Parathyroid adenoma (tissue), 2 donors: Measurements from ENCODE around the gene SHC3.

Source experiments
- H2AFZ ChIP-seq: fragments of 300-600 bp; sonication (generic); one replicate; pipeline ENCODE4 v1.7.0; 2017; ENCODE audit warnings: antibody characterized with exemption, mild to moderate bottlenecking
- H3K27ac ChIP-seq: fragments of 300-600 bp; sonication (generic); one replicate; pipeline ENCODE4 v1.7.0; 2017
- H3K27me3 ChIP-seq: fragments of 300-600 bp; sonication (generic); one replicate; pipeline ENCODE4 v1.7.0; 2017; ENCODE audit warnings: low read length; ENCODE audit not compliant: control insufficient read depth, insufficient read depth
- H3K36me3 ChIP-seq: fragments of 300-600 bp; sonication (generic); one replicate; pipeline ENCODE4 v1.7.0; 2017; ENCODE audit warnings: low read length; ENCODE audit not compliant: control insufficient read depth, insufficient read depth
- H3K4me1 ChIP-seq: fragments of 300-600 bp; sonication (generic); one replicate; pipeline ENCODE4 v1.7.0; 2017; ENCODE audit warnings: control low read depth
- H3K4me2 ChIP-seq: fragments of 300-600 bp; sonication (generic); one replicate; pipeline ENCODE4 v1.7.0; 2017; ENCODE audit warnings: low read length
- H3K4me3 ChIP-seq: fragments of 300-600 bp; sonication (generic); one replicate; pipeline ENCODE4 v1.7.0; 2017; ENCODE audit warnings: low read depth, low read length
- H3K79me2 ChIP-seq: fragments of 300-600 bp; sonication (generic); one replicate; pipeline ENCODE4 v1.7.0; 2017; ENCODE audit warnings: control low read depth
- H3K9ac ChIP-seq: fragments of 300-600 bp; sonication (generic); one replicate; pipeline ENCODE4 v1.7.0; 2017; ENCODE audit warnings: mild to moderate bottlenecking
- H3K9me3 ChIP-seq: fragments of 300-600 bp; sonication (generic); one replicate; pipeline ENCODE4 v1.7.0; 2017; ENCODE audit warnings: low read length; ENCODE audit not compliant: control insufficient read depth
- CTCF ChIP-seq: fragments of 300-600 bp; sonication (generic); IDR thresholded peaks from one replicate; pipeline ENCODE4 v1.7.0; 2017; ENCODE audit warnings: antibody characterized with exemption, mild to moderate bottlenecking
- donor health status: primary hyperparathyroidism.

SHC3 gene

GRCh38 chr9:89046832-89047231, 131.8 kb downstream of the SHC3 start:
- H3K9ac ChIP-seq = no peak overlapping the region
- no peak overlapping the region for H2AFZ ChIP-seq
- H3K27ac ChIP-seq = no peak overlapping the region
- H3K27me3 ChIP-seq = no peaks in the 10 kb centered on the region
- H3K9me3 ChIP-seq = no peaks in the 10 kb centered on the region
- H3K36me3 ChIP-seq = no peaks in the 10 kb centered on the region
- H3K79me2 ChIP-seq = no peaks in the 10 kb centered on the region
- no peaks in the 10 kb centered on the region for H3K4me1 ChIP-seq
- no peak for TF ChIP-seq CTCF
- H3K4me3 ChIP-seq = no peak overlapping the region
- no peak overlapping the region for H3K4me2 ChIP-seq

- Histone ChIP-seq H3K27me3 (no peaks in the 10 kb centered on the region), H3K27ac (no peak overlapping the region)
Measured at GRCh38 chr9:89044881-89045280, 133.7 kb downstream of the SHC3 start.

DNA sequence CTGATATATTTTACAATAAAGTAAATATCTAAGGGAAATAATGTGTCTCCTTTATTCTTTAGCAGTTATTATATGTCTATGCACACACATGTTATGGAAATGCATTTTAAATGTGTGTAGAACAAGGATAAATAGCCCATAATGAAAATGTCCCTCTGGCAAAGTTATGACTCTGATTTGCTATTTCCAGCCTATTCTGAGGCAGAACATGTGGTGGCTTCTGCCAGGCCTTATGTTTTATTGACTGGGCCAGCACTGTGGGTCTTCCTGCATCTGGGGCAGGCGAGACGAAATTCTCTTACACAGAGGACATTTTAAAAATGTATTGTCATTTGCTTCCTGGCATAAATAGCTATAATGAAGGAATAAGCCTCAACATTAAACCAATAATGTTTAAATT, 134.5 kb downstream of the SHC3 start:
- H3K4me2 ChIP-seq = no peak overlapping the region
- no peaks in the 10 kb centered on the region for H3K36me3 ChIP-seq
- H3K79me2 ChIP-seq = no peaks in the 10 kb centered on the region
- TF ChIP-seq CTCF = no peak
- no peaks in the 10 kb centered on the region for H3K27me3 ChIP-seq
- no peak overlapping the region for H2AFZ ChIP-seq
- no peaks in the 10 kb centered on the region for H3K4me1 ChIP-seq
- H3K27ac ChIP-seq = no peak overlapping the region
- H3K4me3 ChIP-seq = no peak overlapping the region
- no peaks in the 10 kb centered on the region for H3K9me3 ChIP-seq
- H3K9ac ChIP-seq = no peak overlapping the region

More at GRCh38 chr9:89044881-89045280, 133.7 kb downstream of the SHC3 start:
- Histone ChIP-seq H3K9me3 (no peaks in the 10 kb centered on the region), H3K9ac (no peak overlapping the region), H3K4me2 (no peak overlapping the region), H3K4me1 (no peaks in the 10 kb centered on the region), H3K79me2 (no peaks in the 10 kb centered on the region), H3K36me3 (no peaks in the 10 kb centered on the region), H3K4me3 (no peak overlapping the region), H2AFZ (no peak overlapping the region)
- no peak for TF ChIP-seq CTCF

GRCh38 chr9:89042984-89043383, 135.6 kb downstream of the SHC3 start:
- no peak overlapping the region for H2AFZ ChIP-seq
- no peaks in the 10 kb centered on the region for H3K27me3 ChIP-seq
- no peaks in the 10 kb centered on the region for H3K36me3 ChIP-seq
- H3K9ac ChIP-seq = no peak overlapping the region
- no peak overlapping the region for H3K4me3 ChIP-seq
- H3K27ac ChIP-seq = no peak overlapping the region
- no peaks in the 10 kb centered on the region for H3K9me3 ChIP-seq
- no peak for TF ChIP-seq CTCF
- H3K4me2 ChIP-seq = no peak overlapping the region
- H3K4me1 ChIP-seq = no peaks in the 10 kb centered on the region
- no peaks in the 10 kb centered on the region for H3K79me2 ChIP-seq

- H3K4me2 ChIP-seq = no peak overlapping the region
- no peaks in the 10 kb centered on the region for H3K27me3 ChIP-seq
- H3K4me3 ChIP-seq = no peak overlapping the region
- H3K79me2 ChIP-seq = no peaks in the 10 kb centered on the region
- no peak overlapping the region for H2AFZ ChIP-seq
- no peak overlapping the region for H3K9ac ChIP-seq
- H3K9me3 ChIP-seq = no peaks in the 10 kb centered on the region
- no peaks in the 10 kb centered on the region for H3K4me1 ChIP-seq
- H3K27ac ChIP-seq = no peak overlapping the region
- no peaks in the 10 kb centered on the region for H3K36me3 ChIP-seq
- no peak for TF ChIP-seq CTCF
Measured at GRCh38 chr9:89039664-89040063, 139.0 kb downstream of the SHC3 start.
